Measurements from ENCODE around the gene GSTCD.

- TF ChIP-seq CTCF (conservative IDR thresholded peaks at IDR 0.05; ENCODE audit: low read depth, low read length) (no peak), MXI1 (IDR thresholded peaks at IDR 0.05; ENCODE audit: borderline replicate concordance, low read depth, low read length) (no peak), MAZ (IDR thresholded peaks at IDR 0.05; ENCODE audit: borderline replicate concordance, low read depth, low read length) (no peak), POLR2A (IDR thresholded peaks at IDR 0.05; ENCODE audit: low read depth, low read length) (no peak), RCOR1 (IDR thresholded peaks at IDR 0.05; ENCODE audit: insufficient replicate concordance, low read length) (no peak), CEBPB (IDR thresholded peaks at IDR 0.05; ENCODE audit: low read depth, low read length) (no peak), CHD1 (IDR thresholded peaks at IDR 0.05; ENCODE audit: low read depth, low read length) (no peak), RAD21 (IDR thresholded peaks at IDR 0.05; ENCODE audit: low read length) (no peak), SMC3 (IDR thresholded peaks at IDR 0.05; ENCODE audit: low read depth, low read length) (no peak), RFX5 (IDR thresholded peaks at IDR 0.05; ENCODE audit: low read depth, low read length) (no peak)
Measured at GRCh38 chr4:105679186-105679585, 29.4 kb upstream of the GSTCD start.

All from IMR-90 (cell line).